ENCODE data around the gene ELP4.

GRCh38 chr11:31798554-31799434 is 289.2 kb downstream of the ELP4 start:
- TF ChIP-seq, protein P1, sequence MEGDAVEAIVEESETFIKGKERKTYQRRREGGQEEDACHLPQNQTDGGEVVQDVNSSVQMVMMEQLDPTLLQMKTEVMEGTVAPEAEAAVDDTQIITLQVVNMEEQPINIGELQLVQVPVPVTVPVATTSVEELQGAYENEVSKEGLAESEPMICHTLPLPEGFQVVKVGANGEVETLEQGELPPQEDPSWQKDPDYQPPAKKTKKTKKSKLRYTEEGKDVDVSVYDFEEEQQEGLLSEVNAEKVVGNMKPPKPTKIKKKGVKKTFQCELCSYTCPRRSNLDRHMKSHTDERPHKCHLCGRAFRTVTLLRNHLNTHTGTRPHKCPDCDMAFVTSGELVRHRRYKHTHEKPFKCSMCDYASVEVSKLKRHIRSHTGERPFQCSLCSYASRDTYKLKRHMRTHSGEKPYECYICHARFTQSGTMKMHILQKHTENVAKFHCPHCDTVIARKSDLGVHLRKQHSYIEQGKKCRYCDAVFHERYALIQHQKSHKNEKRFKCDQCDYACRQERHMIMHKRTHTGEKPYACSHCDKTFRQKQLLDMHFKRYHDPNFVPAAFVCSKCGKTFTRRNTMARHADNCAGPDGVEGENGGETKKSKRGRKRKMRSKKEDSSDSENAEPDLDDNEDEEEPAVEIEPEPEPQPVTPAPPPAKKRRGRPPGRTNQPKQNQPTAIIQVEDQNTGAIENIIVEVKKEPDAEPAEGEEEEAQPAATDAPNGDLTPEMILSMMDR (IDR thresholded peaks at IDR 0.05) = no peak
- no peak for TF ChIP-seq POLR2AphosphoS5 (IDR thresholded peaks at IDR 0.05; ENCODE audit: low read depth, low read length)
- no peak for TF ChIP-seq SIN3A (IDR thresholded peaks at IDR 0.05; ENCODE audit: borderline replicate concordance, insufficient read depth, low read depth, low read length)
